GM19240 (cell line): ENCODE data around the gene JAK1.
A peak's percentile ranks its signal among the peaks of the same experiment; 100 is the strongest.
"Not testable (repeated sequence)": the region's sequence is repeated elsewhere in the genome, so short reads cannot be mapped to it uniquely, and the experiment has no call there.

Source experiments
- DNase-seq: peaks from one replicate; pipeline ENCODE4 v3.0.0; 2011; ENCODE audit warnings: low spot score; ENCODE audit not compliant: insufficient read length

The JAK1 gene

DNA sequence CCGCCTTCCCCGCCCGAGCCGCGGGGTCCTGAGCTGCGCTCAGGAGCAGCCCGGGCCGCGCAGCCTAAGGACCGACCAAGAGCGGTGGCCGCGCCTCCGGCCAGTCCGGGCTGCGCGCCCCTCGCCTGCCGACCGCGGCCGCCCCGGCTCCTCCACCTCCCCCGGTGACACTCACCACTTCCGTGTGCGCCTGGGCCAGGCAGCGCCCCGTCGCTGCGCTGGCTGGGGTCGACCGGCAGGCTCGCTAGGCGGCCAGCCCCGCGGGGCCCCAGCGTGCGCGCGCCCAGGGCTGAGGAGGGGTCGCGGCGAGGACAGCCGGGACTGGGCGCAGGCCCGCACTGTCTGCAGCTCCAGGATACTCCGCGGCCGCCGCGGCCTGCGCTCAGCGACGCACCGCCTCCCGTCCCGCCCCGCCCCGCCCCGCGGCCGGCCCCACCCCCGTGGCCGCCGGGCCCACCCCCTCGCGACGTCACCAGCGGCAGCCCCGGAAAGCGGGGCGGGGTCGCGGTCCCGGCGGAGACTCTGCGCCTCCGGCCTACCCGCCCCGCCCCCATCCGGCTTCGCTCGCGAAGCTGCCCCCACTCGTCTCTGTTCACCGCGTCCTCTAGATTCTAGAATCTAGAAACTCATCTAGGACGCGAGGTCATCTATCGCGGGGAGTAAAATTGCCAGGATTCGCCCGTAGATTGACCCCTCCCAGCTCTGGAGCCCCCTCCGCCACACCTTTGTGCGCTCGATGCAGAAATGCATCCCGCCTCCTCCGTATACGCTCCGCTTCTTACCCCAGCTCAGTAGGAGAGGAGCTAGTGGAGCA, at the start of gene JAK1:
JAK1 (minus strand) TSS at position 392 of the 814 bp plus-strand sequence. CDS start 80,285 bp downstream, outside the sequence.
- peak; percentile 84 for DNase-seq

DNA sequence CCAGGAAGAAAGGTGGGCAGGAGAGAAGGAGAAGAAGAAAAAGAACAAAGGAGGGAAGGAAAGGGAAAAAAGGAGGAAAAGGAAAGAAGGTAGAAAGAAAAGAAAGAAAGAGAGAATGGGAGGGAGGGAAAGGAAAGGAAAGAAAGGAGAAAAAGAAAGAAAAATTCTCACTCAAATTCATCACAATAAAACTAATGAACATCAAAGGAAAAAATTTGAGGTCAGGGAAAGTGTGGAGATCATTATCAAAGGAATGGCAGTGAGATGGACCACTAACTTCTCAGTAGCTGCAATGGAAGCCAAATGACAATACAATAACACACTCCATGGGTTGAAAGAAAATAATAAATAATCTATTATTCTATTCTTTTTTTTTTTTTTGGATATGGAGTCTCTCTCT, 48.0 kb upstream of the JAK1 start:
- DNase-seq, result no peak

DNA sequence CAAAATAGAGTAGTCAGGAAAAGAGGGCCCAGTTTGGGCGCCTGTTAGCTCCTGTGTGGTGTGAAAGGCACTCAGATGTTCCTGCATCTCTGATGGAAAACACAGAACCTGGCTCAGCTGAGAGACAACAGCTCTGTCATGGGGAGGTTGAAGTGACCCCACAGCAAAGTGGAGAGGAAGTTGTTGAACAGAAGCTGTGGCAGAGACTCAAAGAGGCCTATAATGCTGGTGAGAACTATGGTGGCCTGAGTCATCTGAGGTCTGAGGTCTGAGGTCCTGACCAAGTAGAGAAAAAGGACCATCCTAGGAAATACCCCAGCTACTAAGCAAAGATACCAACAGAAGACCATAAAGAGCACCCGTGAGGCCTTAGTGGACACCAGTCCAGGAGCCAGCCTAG, 45.6 kb upstream of the JAK1 start:
- no peak for DNase-seq

DNA sequence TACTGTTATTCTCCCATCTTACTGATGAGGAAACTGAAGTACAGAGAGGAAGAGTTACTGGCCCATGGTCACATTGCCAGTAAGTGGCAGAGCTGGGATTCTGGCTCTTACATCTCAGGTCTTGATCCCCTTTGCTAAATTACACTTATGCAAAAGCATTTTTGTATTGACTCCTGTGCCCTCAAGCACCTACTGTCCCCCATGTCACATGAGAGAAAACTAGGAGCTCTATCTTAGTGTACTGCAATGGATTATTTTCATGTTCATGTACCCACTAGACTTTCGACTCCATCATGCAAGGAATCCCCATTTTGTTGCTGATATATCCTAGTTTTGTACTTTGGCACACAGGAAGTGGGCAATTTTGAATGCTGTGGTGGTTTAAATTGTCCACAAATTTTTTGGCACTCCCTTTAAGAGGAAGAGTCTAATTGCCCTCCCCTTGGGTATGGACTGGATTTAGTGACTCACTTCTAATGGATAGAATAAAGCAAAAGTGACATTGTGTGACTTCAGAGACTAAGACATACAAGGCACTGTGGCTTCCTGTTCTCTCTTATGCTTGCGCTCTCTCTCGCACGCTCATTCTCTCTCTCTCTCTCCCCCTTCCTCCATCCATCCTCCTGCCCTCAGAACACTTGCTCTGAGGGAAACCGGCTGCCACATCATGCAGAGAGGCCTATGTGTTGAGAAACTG, 43.5 kb upstream of the JAK1 start:
- DNase-seq, result no peak

DNA sequence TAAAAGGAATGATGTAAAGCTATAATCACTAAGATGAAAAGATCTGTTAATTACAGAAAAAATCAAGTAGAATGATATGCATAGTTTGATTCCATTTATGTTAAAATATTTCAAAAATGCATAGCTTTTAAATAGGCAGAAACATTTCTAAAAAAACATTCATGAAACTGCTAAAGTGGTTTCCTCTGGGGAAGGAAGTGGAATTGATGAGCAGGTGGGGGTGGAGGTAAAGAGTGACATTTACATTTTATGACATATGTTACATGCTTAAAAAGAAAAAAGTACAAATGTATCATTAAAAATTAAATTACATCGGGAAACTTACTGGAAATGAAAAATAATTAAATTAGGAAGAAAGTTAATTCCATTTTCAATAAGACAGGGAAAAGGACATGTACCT, 42.8 kb upstream of the JAK1 start:
- DNase-seq, result no peak

DNA sequence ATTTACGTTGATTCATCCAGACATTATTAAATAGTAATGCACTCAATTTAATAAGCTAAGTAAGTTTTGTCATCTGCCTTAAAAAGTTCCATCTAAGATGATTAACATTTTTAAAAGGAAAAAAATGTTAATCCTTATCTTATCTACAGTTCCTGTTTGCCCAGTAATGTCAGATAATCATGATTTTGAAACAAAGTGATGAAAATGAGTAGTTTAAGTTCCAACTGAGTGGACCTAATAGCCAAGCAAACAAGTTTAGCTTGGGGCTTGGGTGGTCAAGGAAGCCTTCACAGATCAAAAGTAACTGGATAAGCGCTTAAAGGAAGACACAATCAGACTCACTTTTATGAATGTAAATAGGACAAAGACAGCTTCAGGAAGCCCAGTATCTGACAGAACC, 40.5 kb upstream of the JAK1 start:
- DNase-seq, result no peak

DNA sequence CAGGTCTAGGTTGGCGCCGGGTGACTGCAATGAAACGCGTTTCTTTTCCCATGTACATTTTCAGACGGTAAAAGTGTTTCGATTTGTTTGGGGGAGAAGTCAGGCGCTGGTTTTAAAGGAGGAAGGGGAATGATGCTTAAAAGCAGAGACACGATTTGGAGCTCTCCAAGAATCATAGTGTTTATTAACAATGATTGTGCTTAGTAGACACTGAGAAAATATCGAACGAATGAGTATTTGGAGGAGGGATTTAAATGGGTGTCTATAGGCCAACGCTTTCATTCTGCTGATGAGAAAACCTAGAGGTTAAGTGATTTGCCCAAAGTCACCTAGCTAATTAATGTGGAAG, 36.9 kb upstream of the JAK1 start:
- DNase-seq, result no peak

DNA sequence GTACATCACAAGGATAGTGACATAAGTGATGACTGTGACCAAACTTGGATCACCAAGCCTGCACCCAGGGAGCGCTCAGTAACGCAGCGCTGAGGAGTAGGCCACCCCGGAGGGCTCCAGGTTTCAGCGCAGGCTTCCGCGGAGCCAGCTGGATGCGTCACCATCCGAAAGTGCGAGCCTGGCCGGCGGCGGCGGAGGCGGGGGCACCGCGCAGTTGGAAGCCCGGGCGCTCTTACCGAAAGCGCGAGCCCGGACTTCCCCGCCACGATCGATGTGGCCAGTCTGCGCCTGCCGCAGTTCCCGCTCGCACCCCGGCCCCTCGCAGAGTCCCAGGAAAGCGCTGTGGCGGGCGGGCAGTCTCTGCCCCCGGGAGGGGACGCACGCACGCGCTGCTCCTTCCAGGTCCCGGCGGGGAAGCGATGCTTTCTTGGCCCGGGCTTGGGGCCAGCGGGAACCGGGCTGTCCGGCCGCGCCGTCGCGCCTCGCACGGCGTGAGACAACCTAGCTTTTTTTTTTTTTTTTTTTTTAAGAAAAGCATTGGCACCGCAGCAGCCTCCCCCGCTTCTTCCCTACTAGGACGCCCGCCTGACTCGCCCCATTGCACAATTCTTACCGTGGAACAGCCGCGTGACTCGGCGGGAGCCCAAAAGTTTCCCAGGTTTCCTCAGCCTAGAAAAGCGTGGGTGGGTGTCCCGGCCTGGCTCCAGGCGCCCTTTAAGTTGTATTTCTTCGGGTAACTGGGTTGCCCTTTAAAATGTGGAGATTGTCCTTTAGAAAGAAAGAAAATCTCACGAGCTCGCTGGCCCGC, 36.4 kb upstream of the JAK1 start:
- DNase-seq, result no peak

DNA sequence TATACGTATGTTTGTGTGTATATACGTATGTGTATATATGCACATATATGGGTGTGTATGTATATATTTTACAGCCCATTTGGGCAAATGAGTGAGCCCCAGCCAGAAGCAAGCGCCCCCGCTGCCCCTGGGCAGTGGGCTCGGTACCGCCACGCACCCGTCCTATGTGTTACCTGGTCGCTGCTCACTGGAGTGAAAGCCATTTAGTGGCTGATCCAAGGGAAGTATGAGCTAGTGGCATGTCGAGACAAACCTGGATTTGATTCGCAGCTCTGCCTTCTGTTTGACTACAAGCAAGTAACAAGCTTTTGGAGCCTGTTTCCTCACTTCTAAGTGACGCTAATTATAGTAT, 35.8 kb upstream of the JAK1 start:
- no peak for DNase-seq

DNA sequence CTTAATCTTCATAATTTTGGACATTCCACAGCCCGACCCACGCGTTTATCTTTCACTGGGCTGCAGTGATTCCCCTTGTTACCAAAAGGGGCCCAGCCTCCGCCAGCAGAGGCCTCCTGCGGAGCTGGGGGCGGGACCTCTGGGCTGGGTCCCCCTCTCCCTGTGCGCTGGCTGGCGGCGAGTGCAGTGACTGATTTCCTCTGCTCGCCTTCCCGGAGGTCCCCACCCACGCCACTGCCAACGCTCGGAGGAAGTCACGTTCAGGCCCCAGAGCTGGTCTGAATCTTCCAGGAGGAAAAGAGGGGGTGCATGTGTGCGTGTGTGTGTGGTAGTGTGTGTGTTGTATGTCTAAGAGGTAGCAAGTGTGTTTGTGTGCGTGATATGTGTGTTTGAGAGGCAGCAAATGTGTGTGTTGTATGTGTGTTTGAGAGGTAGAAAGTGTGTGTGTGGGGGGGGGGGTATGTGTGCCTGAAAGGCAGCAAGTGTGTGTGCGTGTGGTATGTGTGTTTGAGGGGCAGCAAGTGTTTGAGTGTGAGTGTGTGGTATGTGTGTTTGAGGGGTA, 35.0 kb upstream of the JAK1 start:
- DNase-seq, result no peak

DNA sequence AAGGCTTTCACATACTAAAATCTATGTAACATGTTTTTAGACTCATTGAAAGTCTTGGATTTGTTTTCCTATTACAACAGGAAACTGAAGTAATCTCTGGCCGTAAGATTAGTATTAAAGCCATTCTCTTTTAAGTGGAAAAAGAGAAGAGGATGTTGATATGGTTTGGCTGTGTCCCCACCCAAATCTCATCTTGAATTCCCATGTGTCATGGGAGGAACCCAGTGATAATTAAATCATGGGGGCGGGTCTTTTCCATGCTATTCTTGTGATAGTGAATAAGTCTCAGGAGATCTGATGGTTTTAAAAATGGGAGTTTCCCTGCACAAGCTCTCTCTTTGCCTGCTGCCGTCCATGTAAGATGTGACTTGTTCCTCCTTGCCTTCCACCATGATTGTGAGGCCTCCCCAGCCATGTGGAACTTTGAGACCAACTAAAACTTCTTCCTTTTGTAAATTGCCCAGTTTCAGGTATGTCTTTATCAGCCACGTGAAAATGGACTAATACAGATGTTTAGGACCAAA, 32.1 kb upstream of the JAK1 start:
- not testable (repeated sequence) for DNase-seq

DNA sequence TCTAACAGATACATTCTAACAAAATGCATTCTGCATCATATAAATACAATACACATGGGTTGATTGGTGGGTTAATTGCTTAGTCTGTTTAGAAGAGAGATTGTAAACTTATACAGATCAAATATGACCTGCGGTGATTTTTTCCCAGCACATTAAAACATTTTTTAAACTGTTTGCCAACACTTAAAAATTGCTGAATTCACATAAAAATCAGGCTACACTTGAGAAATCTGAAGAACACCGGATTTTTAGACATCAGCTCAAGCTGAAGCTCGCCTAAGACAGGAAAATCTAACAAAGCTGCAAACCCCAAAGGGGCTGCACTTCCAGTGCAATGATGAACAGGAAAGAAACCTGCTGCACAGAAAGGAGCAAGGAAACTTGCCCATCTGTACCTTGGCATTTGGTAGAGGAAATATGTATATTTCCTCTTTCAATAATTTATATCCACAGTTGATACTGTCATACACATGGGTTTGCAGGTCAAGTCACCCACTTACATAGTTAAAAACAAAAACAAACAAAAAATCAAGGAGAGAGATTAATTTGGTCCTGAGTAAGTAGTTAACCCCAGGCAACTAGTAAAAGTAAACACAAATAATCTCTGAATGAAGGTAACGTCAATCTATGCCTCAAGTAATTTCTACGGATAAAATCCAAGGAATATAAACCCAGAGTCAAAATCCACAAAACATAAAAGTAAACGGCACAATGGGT, 30.4 kb upstream of the JAK1 start:
- no peak for DNase-seq

DNA sequence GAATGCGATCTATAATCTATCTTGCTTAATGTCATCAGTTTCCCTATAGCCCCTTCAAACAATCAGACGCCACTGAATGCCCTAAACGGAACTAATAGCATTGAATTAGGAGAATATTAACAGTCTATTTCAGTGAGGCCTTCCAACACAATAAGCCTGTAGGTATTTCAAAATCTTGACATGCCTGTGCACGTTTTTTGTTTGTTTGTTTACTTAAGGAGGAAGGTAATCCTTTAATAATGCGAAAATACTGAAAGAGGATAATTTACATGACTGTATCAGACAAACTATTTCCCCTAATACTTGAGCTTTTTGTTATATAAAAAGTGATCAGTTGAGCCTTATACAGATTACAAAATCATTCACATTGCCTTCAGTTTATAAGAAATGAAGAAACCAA, 29.0 kb upstream of the JAK1 start:
- no peak for DNase-seq

DNA sequence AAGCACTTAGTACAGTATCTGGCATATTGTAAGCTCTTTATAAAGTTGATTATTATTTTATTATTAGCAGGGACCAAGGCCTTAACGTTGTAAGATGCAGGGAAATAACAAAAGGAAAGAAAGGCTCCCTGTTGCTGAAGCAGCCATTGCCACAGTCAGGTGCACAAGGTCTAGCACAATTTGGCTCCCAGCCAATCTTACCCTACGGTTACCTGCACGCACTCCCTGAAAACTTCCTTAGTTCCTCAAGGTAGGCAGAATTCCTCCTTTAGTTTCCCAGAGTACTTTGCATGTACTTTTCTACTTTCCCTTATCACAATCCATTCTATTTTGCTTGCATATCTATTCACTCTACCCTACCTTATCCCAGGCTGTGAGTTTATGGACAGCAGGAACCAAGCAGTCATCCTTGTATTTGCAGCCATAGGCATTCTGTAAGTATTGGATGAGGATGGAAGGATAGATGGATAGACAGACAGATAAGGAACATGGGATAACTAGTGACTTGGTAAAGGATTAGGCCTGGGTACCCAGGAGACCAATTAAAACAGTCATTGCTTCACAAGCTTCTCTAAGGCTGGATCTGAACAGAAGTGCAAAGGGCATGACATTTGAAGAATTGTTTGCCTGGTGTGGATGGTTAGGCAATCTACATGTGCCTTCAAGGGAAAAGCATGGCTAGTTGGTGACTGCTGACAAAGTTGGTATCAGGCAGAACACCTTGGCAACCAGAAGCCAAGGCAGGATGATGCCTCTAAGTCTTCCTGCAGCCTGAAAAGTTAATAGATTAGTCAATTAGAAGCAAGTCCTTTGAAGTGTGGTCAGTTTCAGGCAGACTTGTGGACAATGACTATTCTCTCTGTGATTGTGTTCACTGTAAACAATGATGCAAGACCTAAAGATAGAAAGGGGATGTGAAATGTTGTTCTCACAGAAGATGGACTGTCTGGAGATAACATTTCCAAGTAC, 20.8 kb upstream of the JAK1 start:
- no peak for DNase-seq

DNA sequence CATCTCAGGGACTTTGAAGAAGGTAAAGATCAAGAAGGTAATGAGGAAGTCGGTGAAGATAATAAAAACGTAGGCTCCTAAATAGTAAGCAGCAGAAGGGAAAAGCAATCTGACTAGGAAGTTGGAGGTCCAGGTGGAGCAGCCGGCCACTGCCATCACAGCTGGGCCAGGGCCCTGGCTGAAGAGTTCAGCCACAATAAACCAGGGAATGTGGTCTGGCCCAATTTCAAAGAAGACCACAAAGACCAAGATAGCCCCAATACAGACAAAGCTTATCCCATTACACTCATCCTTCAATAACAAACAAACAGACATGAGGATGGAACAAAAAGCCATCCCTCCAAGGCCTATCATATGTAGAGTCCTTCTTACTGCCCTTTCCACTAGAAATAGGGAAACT, 18.4 kb upstream of the JAK1 start:
- no peak for DNase-seq

DNA sequence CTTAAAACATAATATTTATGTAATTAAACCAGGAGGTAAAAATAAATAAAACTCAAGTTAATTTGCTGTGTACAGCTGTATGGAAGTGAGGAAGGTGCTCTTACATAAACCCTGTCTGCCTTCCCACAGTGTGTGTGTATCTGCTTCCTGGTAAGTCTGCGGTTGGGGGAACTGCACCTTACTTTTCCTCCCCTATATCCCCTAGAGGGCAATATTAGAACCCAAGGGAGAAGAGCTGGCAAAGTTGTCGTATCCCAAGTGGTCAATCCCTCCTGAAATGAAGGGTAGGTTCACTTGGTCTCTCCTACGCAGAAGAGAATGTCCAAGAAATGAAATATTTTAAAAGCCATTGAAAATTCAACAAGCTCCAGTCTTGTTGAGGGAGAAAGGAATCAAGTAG, 17.8 kb upstream of the JAK1 start:
- no peak for DNase-seq

DNA sequence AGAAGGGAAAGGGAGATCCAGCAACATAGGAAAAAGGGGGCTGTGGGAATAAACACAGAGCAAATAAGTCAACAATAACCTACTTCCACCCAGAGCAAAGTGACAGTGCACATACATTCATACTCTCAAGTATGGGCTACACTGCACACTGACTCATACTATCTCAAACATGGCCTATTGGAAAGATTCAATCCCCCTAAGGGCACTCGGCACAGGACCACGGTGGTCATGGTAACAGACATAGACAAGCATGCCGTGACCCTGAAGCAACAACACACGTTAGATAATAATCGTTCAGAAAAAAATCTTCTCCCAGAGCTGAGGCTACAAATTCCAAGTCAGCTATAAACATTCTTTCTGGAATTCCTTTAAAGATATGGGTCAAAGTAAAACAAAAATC, 16.8 kb upstream of the JAK1 start:
- DNase-seq, result no peak

DNA sequence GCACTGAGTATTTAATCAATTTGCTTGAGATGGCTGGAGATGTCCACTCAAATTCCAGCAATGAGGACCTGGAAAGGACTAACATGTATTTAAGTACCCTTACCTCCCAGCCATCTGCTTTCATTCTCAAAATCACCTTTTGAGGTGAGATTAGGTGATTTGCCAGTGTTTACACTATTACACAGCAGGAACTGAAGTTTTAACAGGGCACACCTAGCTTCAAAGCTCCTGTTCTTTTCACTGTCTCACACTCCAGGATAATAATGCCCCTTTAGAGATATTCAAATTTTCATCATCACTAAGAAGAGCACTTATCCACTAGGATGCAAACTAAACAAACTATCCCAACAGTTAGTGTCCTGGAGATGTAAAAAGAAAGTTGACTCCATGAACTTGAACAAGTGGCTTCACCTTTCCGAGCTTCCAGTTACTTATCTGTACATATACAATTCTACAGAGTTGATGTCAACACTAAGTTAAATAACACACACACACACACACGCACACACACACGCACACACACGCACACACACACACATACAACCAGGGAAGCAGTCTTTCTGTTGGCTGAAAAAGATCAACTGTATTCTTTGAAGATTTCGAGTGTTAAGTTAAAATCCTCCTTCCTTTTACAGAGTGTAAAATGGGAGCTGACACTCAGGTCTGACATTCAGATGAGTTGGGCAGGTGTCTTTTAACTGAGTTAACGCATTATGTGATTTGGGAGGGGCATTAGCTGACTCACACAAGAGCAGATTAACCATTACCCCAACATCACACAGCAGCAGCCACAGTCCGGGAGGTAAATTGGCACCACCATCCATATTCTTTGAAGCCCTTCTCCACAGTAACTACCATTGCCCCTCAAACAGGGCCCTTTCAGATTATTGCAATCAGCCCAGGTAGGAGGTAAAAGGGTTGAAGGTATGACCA, 15.5 kb upstream of the JAK1 start:
- no peak for DNase-seq
